ENCODE data around the gene SGO1.

Gene SGO1

GRCh38 chr3:20185679-20186599, at the start of gene SGO1:
Gene SGO1 (minus strand): TSS chr3:20186206. CDS start chr3:20184027, 2,179 bp downstream.
- peak within 1 kb of the TSS; percentile 96 for H3K4me3 ChIP-seq (ENCODE audit: low read length)
- TF ChIP-seq, protein P1, sequence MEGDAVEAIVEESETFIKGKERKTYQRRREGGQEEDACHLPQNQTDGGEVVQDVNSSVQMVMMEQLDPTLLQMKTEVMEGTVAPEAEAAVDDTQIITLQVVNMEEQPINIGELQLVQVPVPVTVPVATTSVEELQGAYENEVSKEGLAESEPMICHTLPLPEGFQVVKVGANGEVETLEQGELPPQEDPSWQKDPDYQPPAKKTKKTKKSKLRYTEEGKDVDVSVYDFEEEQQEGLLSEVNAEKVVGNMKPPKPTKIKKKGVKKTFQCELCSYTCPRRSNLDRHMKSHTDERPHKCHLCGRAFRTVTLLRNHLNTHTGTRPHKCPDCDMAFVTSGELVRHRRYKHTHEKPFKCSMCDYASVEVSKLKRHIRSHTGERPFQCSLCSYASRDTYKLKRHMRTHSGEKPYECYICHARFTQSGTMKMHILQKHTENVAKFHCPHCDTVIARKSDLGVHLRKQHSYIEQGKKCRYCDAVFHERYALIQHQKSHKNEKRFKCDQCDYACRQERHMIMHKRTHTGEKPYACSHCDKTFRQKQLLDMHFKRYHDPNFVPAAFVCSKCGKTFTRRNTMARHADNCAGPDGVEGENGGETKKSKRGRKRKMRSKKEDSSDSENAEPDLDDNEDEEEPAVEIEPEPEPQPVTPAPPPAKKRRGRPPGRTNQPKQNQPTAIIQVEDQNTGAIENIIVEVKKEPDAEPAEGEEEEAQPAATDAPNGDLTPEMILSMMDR (conservative IDR thresholded peaks at IDR 0.05; ENCODE audit: low read length) = peak; percentile 28; the same call in 1 of the 2 replicates
- DNase-seq (ENCODE audit: low read depth) = peak; percentile 95

GRCh38 chr3:20235796-20236195, 49.8 kb upstream of the SGO1 start:
- no peak for DNase-seq (ENCODE audit: low read depth)
- H3K4me3 ChIP-seq (ENCODE audit: low read length) = no peak overlapping the region
- TF ChIP-seq, protein P1 (conservative IDR thresholded peaks at IDR 0.05; ENCODE audit: low read length) = no peak

GRCh38 chr3:20232906-20233780, 47.1 kb upstream of the SGO1 start:
- no peak overlapping the region for H3K4me3 ChIP-seq (ENCODE audit: low read length)
- TF ChIP-seq, protein P1 (conservative IDR thresholded peaks at IDR 0.05; ENCODE audit: low read length) = no peak
- no peak for DNase-seq (ENCODE audit: low read depth)

GRCh38 chr3:20230954-20231353, 44.9 kb upstream of the SGO1 start:
- TF ChIP-seq, protein P1 (conservative IDR thresholded peaks at IDR 0.05; ENCODE audit: low read length) = no peak
- H3K4me3 ChIP-seq (ENCODE audit: low read length) = no peak overlapping the region
- DNase-seq (ENCODE audit: low read depth) = no peak

DNA sequence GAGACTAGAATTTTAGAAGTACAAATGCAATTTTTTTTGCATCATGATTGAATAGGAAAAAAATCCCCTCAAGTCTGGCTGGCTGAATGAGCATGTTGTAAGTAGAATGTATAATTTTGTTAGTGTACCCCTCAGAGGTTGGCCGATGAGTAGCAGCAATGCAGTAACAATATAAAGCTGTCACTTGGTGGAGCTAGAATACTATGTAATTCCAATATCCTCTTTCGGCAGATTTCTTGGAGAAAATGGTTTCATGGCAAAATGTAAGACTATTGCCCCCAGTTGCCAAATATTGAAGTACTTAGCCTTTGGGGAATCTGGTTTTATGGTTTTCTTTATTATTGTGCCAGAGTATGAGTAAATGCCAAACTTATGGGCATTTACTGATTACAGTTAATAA, 39.8 kb upstream of the SGO1 start:
- no peak overlapping the region for H3K4me3 ChIP-seq (ENCODE audit: low read length)
- peak; percentile 25 for DNase-seq (ENCODE audit: low read depth)
- TF ChIP-seq, protein P1 (conservative IDR thresholded peaks at IDR 0.05; ENCODE audit: low read length) = peak; percentile 41

DNA sequence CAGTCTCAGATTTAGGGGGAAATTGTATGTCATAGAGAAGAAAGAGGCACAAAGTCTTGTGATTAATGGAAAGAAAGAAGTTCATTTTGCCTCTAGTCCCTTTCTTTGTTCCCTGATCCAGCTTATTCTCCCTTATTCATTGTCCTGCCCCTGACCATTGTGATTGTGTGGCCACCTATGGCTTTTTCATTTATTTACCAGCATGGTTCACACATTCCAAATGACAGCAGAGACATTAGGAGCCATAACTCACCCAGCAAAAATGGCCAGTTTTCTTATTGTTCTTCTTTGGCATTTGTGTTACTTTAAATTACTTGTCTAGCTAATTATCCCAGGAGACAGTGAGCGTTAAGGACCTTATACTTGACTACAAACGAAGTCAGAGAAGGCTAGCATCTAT, 36.3 kb upstream of the SGO1 start:
- TF ChIP-seq, protein P1 (conservative IDR thresholded peaks at IDR 0.05; ENCODE audit: low read length) = no peak
- DNase-seq (ENCODE audit: low read depth) = no peak
- H3K4me3 ChIP-seq (ENCODE audit: low read length) = no peak overlapping the region
